Mucosa of stomach (tissue), 1 donor: Measurements from ENCODE around the gene EPC2.
"Not testable (repeated sequence)": the region's sequence is repeated elsewhere in the genome, so short reads cannot be mapped to it uniquely, and the experiment has no call there.

Experiments used
- H3K27me3 ChIP-seq: one replicate; pipeline ENCODE4 v1.7.0; 2013; ENCODE audit warnings: mild to moderate bottlenecking, low read length; ENCODE audit not compliant: control insufficient read depth, insufficient read depth
- H3K36me3 ChIP-seq: one replicate; pipeline ENCODE4 v1.7.0; 2013; ENCODE audit warnings: low read length; ENCODE audit not compliant: control insufficient read depth, insufficient read depth
- H3K4me1 ChIP-seq: one replicate; pipeline ENCODE4 v1.7.0; 2013; ENCODE audit warnings: mild to moderate bottlenecking, low read length; ENCODE audit not compliant: control insufficient read depth, insufficient read depth
- H3K4me3 ChIP-seq: one replicate; pipeline ENCODE4 v1.7.0; 2013; ENCODE audit warnings: low read length
- H3K9ac ChIP-seq: one replicate; pipeline ENCODE4 v1.7.0; 2013; ENCODE audit warnings: mild to moderate bottlenecking, low read length, moderate library complexity
- H3K9me3 ChIP-seq: one replicate; pipeline ENCODE4 v1.7.0; 2013; ENCODE audit warnings: mild to moderate bottlenecking, low read length, moderate library complexity; ENCODE audit not compliant: control insufficient read depth
- donor health status: Pancreatic carcinoma.

Gene EPC2

DNA sequence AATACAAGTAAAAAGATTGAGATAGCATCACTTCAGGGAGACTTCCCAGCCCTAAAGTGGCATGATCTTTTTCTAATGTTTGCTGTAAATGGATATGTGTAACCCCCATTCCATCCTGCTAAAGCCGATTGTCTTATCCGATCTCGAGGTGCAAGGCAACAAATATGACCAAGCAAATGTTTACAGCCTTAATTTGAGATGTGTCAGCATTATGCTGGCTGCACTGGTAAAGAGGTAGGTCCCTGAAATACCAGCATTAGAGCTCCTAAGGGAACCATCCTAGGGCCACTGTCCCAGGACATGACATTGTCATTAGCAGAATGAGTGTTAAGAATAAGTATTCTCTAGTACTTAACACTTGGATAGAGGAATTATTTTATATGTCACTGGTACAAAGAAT lies 108.4 kb downstream of the EPC2 start:
- H3K9me3 ChIP-seq: no peaks in the 10 kb centered on the region
- no peaks in the 10 kb centered on the region for H3K4me1 ChIP-seq
- no peak overlapping the region for H3K9ac ChIP-seq
- no peak overlapping the region for H3K4me3 ChIP-seq
- no peaks in the 10 kb centered on the region for H3K36me3 ChIP-seq
- H3K27me3 ChIP-seq: no peaks in the 10 kb centered on the region

DNA sequence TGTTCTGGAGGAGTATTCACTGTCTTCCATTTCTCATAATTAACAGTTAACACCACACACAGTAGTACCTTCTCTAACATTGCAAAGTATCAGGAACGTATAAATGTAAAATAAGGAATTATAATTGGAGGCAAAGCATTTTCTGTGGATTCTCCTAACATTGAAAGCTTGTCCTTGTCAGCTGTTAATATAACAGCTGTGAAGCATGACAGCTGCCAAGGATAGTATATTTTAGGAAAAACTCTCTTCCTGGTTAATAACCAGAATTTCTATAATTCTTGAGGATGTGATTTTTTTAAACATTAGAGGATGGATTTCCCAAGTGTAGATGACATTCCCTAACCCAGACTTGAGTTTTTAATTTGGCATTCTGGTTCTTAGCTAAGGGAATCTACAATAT lies 110.3 kb downstream of the EPC2 start:
- Histone ChIP-seq H3K4me1 (no peaks in the 10 kb centered on the region), H3K4me3 (no peak overlapping the region), H3K36me3 (no peaks in the 10 kb centered on the region), H3K9me3 (no peaks in the 10 kb centered on the region), H3K9ac (no peak overlapping the region), H3K27me3 (no peaks in the 10 kb centered on the region)

DNA sequence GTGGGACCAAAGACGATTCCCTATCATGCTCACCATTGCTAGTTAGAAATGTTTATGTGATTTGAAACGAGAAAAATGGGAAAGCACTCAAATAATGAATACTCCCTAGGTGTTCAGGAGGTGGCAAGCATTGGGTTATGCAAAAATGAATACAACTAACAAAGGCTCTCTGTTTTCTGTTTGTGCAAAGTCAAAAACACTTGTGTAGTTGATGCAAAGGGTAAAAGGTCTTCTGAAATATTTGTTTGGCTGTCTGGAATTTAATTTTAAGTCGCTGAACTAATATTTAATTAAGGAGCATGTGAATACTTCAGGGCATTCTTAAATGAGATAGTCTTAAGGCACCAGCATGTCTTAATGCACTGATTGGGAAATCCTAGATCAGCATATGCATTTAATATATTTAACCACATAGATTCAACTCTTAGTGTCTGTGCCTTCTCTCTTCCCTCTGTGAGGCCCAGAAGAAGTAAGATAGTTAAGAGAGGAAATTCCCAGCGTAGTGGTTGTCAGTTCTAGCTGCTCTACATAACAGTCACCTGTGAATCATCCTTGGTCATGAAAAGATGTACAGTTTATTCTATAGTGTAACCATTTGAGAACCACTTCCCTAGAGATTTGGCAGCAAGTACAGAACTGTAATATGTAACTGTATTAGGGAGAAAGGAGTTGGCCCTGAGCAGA lies 111.9 kb downstream of the EPC2 start:
- Histone ChIP-seq H3K9ac (no peak overlapping the region), H3K36me3 (no peaks in the 10 kb centered on the region), H3K27me3 (no peaks in the 10 kb centered on the region), H3K4me1 (no peaks in the 10 kb centered on the region), H3K9me3 (no peaks in the 10 kb centered on the region), H3K4me3 (no peak overlapping the region)

DNA sequence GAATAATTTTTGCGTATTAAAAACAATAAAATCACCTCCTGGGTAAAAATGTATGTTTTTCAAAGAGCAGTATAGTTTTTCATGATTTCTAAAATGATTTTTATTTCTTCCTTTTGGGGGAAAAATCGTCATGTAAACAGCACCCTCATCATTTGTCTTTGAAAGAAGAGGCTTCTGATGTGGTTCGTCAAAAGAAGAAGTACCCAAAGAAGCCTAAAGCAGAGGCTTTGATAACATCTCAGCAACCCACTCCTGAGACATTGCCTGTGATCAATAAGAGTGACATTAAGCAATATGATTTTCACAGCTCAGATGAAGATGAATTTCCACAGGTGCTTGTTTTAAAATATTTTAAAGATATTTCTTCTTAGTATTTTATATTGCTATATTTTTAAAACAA lies 120.3 kb downstream of the EPC2 start:
- H3K36me3 ChIP-seq: no peaks in the 10 kb centered on the region
- H3K9me3 ChIP-seq: no peaks in the 10 kb centered on the region
- no peak overlapping the region for H3K4me3 ChIP-seq
- no peaks in the 10 kb centered on the region for H3K4me1 ChIP-seq
- H3K9ac ChIP-seq: no peak overlapping the region
- no peaks in the 10 kb centered on the region for H3K27me3 ChIP-seq

DNA sequence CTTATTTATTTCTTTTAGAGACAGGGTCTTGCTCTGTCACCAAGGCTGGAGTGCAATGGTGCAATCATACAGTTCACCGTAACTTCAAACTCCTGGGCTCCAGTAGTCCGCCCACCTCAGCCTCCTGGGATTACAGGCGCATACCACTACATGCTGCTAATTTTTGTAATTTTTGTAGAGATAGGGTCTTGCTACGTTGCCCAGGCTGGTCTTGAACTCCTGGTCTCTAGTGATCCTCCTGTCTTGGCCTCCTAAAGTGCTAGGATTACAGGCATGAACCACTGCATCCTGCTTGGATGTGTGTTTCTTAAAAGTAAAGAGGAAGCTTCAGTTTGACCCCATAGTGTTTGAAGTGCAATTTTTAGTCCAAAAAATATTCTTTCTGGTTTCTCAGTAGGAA lies 125.5 kb downstream of the EPC2 start:
- no peaks in the 10 kb centered on the region for H3K9me3 ChIP-seq
- no peak overlapping the region for H3K4me3 ChIP-seq
- H3K36me3 ChIP-seq: no peaks in the 10 kb centered on the region
- no peaks in the 10 kb centered on the region for H3K4me1 ChIP-seq
- no peaks in the 10 kb centered on the region for H3K27me3 ChIP-seq
- no peak overlapping the region for H3K9ac ChIP-seq

DNA sequence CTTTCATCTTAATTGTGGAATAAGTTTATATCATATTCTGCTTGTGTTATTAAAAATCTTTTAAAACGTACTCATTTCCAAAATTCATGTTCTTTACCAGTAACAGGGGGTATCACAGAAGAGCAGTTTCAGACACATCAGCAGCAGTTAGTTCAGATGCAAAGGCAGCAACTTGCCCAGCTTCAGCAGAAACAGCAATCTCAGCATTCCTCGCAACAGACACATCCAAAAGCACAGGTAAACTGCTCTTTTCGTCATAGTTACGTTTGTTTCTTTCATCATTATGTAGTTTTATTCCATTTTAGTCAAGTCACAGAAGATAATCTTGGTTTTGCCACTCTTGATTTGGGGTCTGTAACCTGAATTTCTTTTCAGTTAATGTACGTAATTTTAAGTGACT lies 137.0 kb downstream of the EPC2 start:
- H3K36me3 ChIP-seq: no peaks in the 10 kb centered on the region

DNA sequence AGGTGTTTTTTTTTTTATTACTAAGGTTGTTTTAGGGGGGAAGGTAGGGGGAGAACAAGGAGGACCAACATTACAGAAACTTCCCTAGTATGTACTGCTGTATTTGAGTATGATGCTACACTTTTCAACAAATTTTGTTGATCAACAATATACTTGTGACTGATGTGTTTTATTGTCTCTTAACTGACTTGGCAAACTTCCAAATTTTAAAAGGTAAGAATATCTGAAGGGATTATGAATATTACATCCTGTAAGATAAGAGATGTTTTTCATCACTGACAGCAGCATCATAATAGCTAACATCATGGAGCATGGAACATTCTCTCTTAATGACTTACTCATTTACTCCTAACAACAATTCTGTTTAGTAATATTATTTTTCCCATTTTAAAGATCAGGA lies 144.5 kb downstream of the EPC2 start:
- H3K4me3 ChIP-seq: no peak overlapping the region
- H3K9me3 ChIP-seq: no peaks in the 10 kb centered on the region
- no peak overlapping the region for H3K9ac ChIP-seq
- no peaks in the 10 kb centered on the region for H3K36me3 ChIP-seq
- H3K27me3 ChIP-seq: no peaks in the 10 kb centered on the region
- no peaks in the 10 kb centered on the region for H3K4me1 ChIP-seq

More for the DNA sequence above, 137.0 kb downstream of the EPC2 start:
- Histone ChIP-seq H3K4me1 (no peaks in the 10 kb centered on the region), H3K27me3 (no peaks in the 10 kb centered on the region), H3K9ac (no peak overlapping the region), H3K4me3 (no peak overlapping the region), H3K9me3 (no peaks in the 10 kb centered on the region)

DNA sequence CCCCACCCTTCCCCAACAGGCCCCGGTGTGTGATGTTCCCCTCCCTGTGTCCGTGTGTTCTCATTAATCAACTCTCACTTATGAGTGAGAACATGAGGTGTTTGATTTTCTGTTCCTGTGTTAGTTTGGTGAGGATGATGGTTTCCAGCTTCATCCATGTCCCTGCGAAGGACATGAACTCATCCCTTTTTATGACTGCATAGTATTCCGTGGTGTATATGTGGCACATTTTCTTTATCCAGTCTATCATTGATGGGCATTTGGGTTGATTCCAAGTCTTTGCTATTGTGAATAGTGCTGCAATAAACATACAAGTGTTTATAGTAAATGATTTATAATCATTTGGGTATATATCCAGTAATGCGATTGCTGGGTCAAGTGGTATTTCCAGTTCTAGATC lies 145.6 kb downstream of the EPC2 start:
- not testable (repeated sequence) for H3K36me3 ChIP-seq, H3K27me3 ChIP-seq, H3K4me3 ChIP-seq, H3K9ac ChIP-seq, H3K4me1 ChIP-seq, H3K9me3 ChIP-seq

DNA sequence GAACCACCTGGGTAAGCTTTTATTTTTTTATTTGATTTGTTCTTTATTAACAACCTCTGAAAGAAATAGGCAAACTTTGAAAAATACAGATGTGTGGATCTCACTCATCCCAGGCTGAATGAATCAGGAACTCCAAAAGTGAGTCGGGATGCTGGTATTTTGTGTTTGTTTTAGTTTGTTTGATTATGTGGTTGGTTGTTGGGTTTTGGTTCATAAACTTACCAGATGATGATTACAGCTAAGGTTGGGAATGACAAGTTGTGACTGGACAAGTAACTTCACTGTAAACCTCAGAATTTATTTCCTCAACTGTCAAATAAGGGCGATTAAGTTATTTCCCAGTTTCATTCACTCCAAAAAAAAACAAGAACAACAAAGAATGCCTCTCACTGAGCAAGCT lies 150.0 kb downstream of the EPC2 start:
- Histone ChIP-seq H3K4me3 (no peak overlapping the region), H3K9ac (no peak overlapping the region), H3K9me3 (no peaks in the 10 kb centered on the region), H3K27me3 (no peaks in the 10 kb centered on the region), H3K36me3 (no peaks in the 10 kb centered on the region), H3K4me1 (no peaks in the 10 kb centered on the region)

DNA sequence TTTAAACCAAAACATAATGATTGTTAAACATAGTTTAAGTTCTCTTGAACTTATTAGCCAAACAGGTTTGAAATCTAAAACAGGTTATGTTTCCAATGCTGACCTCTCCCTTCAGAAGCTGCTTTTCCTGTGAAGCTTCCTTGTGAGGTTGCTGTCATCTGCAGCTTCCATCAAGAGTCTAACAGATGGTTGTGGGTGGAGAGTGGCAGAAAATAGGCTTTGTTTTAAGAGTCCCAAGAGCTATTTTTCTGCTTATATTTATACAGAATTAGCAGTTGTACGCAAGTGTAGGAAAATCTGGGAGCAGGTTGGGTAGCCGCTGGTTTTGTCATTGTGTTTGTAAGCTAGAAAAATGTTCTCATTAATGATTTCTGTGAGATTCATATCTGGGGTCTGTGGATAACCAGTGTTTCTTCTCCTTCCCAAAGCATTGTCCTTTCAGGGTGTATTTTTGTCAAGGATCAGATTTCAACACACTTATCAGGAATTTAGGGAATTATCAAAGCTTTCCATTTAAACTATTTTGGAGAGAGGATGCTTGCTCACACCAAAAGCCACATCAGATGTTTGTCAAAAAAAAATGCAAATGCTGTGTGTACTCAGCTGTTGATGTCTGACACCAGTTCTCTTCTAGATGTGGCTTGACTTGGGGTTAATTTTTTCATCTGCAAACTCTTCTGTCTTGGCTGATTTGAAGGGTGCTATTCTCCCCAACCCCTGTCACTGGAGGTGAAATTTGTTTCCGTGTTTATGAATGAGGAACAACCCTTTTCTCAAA lies 152.4 kb downstream of the EPC2 start:
- Histone ChIP-seq H3K27me3 (no peaks in the 10 kb centered on the region), H3K9me3 (no peaks in the 10 kb centered on the region), H3K9ac (no peak overlapping the region), H3K4me3 (no peak overlapping the region), H3K4me1 (no peaks in the 10 kb centered on the region), H3K36me3 (no peaks in the 10 kb centered on the region)

DNA sequence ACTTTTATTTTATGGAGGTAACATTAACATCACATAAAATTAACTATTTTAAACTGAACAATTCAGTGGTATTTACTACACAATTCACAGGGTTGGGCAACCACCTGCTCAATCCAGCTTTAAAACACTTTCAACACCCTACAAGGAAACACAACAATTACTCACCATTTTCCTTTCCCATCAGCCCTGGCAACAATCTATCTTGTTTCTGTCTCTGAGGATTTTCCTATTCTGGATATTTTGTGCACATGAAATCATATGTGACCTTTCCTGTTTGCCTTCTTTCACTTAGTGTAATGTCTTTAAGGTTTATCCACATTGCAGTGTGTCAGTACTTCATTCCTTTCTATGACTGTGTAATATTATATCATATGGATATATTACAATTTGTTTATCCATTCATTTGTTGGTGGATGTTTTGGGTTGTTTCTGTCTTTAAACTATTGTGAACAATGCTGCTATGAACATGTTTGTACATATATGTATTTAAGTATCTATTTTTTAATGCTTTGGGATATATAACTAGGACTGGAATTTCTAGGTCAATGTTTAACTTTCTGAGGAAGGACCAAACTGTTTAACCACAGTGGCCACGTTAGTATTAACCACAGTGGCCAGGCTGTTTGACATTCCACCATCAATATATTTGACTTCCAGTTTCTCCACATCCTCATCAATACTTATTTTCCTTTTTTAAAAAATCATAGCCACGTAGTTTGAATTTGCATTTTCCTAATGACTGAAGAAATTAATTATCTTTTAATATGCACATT lies 158.1 kb downstream of the EPC2 start:
- H3K9me3 ChIP-seq: no peaks in the 10 kb centered on the region
- no peaks in the 10 kb centered on the region for H3K27me3 ChIP-seq
- H3K4me1 ChIP-seq: no peaks in the 10 kb centered on the region

DNA sequence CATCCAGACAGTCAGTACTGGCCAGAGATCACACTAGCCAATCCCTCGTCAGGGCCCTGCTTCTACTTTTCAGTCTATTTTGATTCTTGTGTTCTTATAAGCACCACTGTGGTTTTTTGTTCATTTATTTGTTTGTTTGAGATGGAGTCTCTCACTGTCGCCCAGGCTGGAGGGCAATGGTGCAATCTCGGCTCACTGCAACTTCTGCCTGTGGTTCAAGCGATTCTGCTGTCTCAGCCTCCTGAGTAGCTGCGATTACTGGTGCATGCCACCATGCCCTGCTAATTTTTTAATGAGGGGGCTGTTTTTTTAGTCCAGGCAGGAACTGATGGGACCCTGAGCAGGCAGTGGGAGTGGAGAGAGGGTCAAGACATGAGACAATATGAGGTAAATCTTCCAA lies 165.5 kb downstream of the EPC2 start:
- Histone ChIP-seq H3K4me3 (no peak overlapping the region), H3K9me3 (no peaks in the 10 kb centered on the region), H3K4me1 (peaks cover 14% of the 10 kb centered on the region), H3K27me3 (no peaks in the 10 kb centered on the region), H3K36me3 (no peaks in the 10 kb centered on the region), H3K9ac (no peak overlapping the region)

More for the DNA sequence above, 158.1 kb downstream of the EPC2 start:
- Histone ChIP-seq H3K4me3 (no peak overlapping the region), H3K36me3 (no peaks in the 10 kb centered on the region), H3K9ac (no peak overlapping the region)
